WTC11 (cell line): ENCODE data around the gene MBD3L5. TPM values are rescaled to one million over a fixed set of nuclear protein-coding genes. Genes with fewer than 3 reads are reported as not detected.
A peak's percentile ranks its signal among the peaks of the same experiment; 100 is the strongest.

Experiments
- ATAC-seq: fragments of 200-7000 bp; cut with Tn5 transposase; 2 replicates; pipeline ENCODE4 v1.10.0; 2021; ENCODE audit warnings: mild to moderate bottlenecking, moderate library complexity
- CTCF ChIA-PET: fragments of 300-600 bp; sonication (Branson Sonifier 250); formaldehyde crosslinking; loops from one replicate; lab custom pipeline; 2021; ENCODE audit warnings: antibody characterized with exemption; lab: Charles Lee
- POLR2A ChIA-PET: fragments of 350-600 bp; sonication (Branson Sonifier 250); formaldehyde crosslinking; loops from one replicate; lab custom pipeline; 2021; ENCODE audit warnings: antibody characterized with exemption; lab: Charles Lee
- DNase-seq: peaks from one replicate; pipeline ENCODE4 v3.0.0; 2021; ENCODE audit warnings: low spot score
- H3K27ac Mint-ChIP-seq: 2 replicates; pipeline ENCODE4 v1.8.0; 2021; ENCODE audit warnings: mixed read lengths
- H3K27me3 Mint-ChIP-seq: 2 replicates; pipeline ENCODE4 v1.8.0; 2021; ENCODE audit warnings: low read depth, mild to moderate bottlenecking, moderate library complexity, mixed read lengths
- H3K36me3 Mint-ChIP-seq: 2 replicates; pipeline ENCODE4 v1.8.0; 2021; ENCODE audit warnings: mixed read lengths
- H3K4me1 Mint-ChIP-seq: 2 replicates; pipeline ENCODE4 v1.8.0; 2022; ENCODE audit warnings: mixed read lengths
- H3K4me3 Mint-ChIP-seq: 2 replicates; pipeline ENCODE4 v1.8.0; 2021; ENCODE audit warnings: mild to moderate bottlenecking, moderate library complexity, mixed read lengths
- H3K9me3 Mint-ChIP-seq: 2 replicates; pipeline ENCODE4 v1.8.0; 2021; ENCODE audit warnings: mixed read lengths
- ATF6 ChIP-seq: sonication (generic); formaldehyde crosslinking; IDR thresholded peaks from 2 replicates; pipeline ENCODE4 v1.8.1; 2023; ENCODE audit warnings: mild to moderate bottlenecking, missing genetic modification reagents
- E2F4 ChIP-seq: sonication (generic); formaldehyde crosslinking; IDR thresholded peaks from 2 replicates; pipeline ENCODE4 v1.8.1; 2022; ENCODE audit warnings: low read depth, mild to moderate bottlenecking, moderate library complexity, missing genetic modification reagents, borderline replicate concordance
- ETV6 ChIP-seq: sonication (generic); formaldehyde crosslinking; IDR thresholded peaks from 2 replicates; pipeline ENCODE4 v1.8.1; 2022; ENCODE audit warnings: mild to moderate bottlenecking, missing genetic modification reagents
- MYBL2 ChIP-seq: sonication (generic); formaldehyde crosslinking; IDR thresholded peaks from 2 replicates; pipeline ENCODE4 v1.8.1; 2023; ENCODE audit warnings: mild to moderate bottlenecking, moderate library complexity, missing genetic modification reagents
- NR1H2 ChIP-seq: sonication (generic); formaldehyde crosslinking; IDR thresholded peaks from 2 replicates; pipeline ENCODE4 v1.9.0; 2021; ENCODE audit warnings: mild to moderate bottlenecking, moderate library complexity, missing genetic modification reagents
- NR3C1 ChIP-seq: sonication (generic); formaldehyde crosslinking; conservative IDR thresholded peaks from 2 replicates; pipeline ENCODE4 v1.8.1; 2023; ENCODE audit warnings: low read depth, mild to moderate bottlenecking, missing genetic modification reagents
- RELA ChIP-seq: sonication (generic); formaldehyde crosslinking; IDR thresholded peaks from 2 replicates; pipeline ENCODE4 v1.8.1; 2022; ENCODE audit warnings: missing genetic modification reagents, mild to moderate bottlenecking, borderline replicate concordance
- SMAD4 ChIP-seq: sonication (generic); formaldehyde crosslinking; IDR thresholded peaks from 2 replicates; pipeline ENCODE4 v1.8.0; 2022; ENCODE audit warnings: mild to moderate bottlenecking, missing genetic modification reagents
- STAT6 ChIP-seq: sonication (generic); formaldehyde crosslinking; conservative IDR thresholded peaks from 2 replicates; pipeline ENCODE4 v1.8.1; 2023; ENCODE audit warnings: mild to moderate bottlenecking, low read depth, missing genetic modification reagents, moderate library complexity
- USF2 ChIP-seq: sonication (generic); formaldehyde crosslinking; IDR thresholded peaks from 2 replicates; pipeline ENCODE4 v1.8.1; 2023; ENCODE audit warnings: mild to moderate bottlenecking, missing genetic modification reagents, moderate library complexity
- ZNF232 ChIP-seq: sonication (generic); formaldehyde crosslinking; IDR thresholded peaks from 2 replicates; pipeline ENCODE4 v1.8.0; 2022; ENCODE audit warnings: mild to moderate bottlenecking, missing genetic modification reagents
- ZNF423 ChIP-seq: fragments of 250-450 bp; sonication (Bioruptor Pico); IDR thresholded peaks from 2 replicates; pipeline ENCODE4 v2.1.2; 2022; ENCODE audit warnings: mild to moderate bottlenecking, moderate library complexity
- ZNF425 ChIP-seq: fragments of 250-450 bp; sonication (Bioruptor Pico); conservative IDR thresholded peaks from 2 replicates; pipeline ENCODE4 v1.9.0; 2021; ENCODE audit warnings: mild to moderate bottlenecking
- ZNF532 ChIP-seq: fragments of 250-450 bp; sonication (Bioruptor Pico); IDR thresholded peaks from 2 replicates; pipeline ENCODE4 v1.9.0; 2021; ENCODE audit warnings: mild to moderate bottlenecking, borderline replicate concordance
- total RNA-seq: library from RNA; stranded (reverse); gene quantifications from 3 replicates; pipeline ENCODE4 v1.2.3, GENCODE V29; 2021

Gene MBD3L5
- total RNA-seq, 1 experiment from 2014 or later, result not detected

- TF ChIP-seq STAT6, result no peak
- TF ChIP-seq ETV6 (CRISPR knock-in tag), result no peak
- no peak for TF ChIP-seq NR1H2 (CRISPR knock-in tag)
- no peak for TF ChIP-seq ZNF425 (CRISPR knock-in tag)
Observed at GRCh38 chr19:7067716-7068115, 37.3 kb downstream of the MBD3L5 start (continued).

GRCh38 chr19:7068599-7068998 lies 38.2 kb downstream of the MBD3L5 start:
- CTCF ChIA-PET, result interaction anchor here (0.5 to 1.5 kb wide), 6 partner anchors 31 to 720 kb away, joined by 3 to 11 read pairs (median 5); a partner anchor contains a TSS
- no peak for DNase-seq
- peak overlapping the region; percentile 94 for H3K4me3 Mint-ChIP-seq
- H3K27me3 Mint-ChIP-seq, result no peaks in the 10 kb centered on the region
- H3K9me3 Mint-ChIP-seq, result peaks cover 41% of the 10 kb centered on the region
- no peak for TF ChIP-seq USF2 (CRISPR knock-in tag)
- no peak for TF ChIP-seq ZNF423 (CRISPR knock-in tag)
- TF ChIP-seq RELA (CRISPR knock-in tag), result no peak
- TF ChIP-seq ZNF232, result no peak
- no peak for TF ChIP-seq MYBL2 (CRISPR knock-in tag)
- no peak for TF ChIP-seq ETV6 (CRISPR knock-in tag)
- TF ChIP-seq ATF6 (CRISPR knock-in tag), result no peak
- TF ChIP-seq E2F4 (CRISPR knock-in tag), result no peak
- TF ChIP-seq SMAD4 (CRISPR knock-in tag), result no peak
- no peak for TF ChIP-seq ZNF532 (CRISPR knock-in tag)
- TF ChIP-seq NR3C1 (CRISPR knock-in tag), result no peak
- no peaks in the 10 kb centered on the region for H3K4me1 Mint-ChIP-seq
- ATAC-seq, result no peak
- no peak overlapping the region for H3K27ac Mint-ChIP-seq
- POLR2A ChIA-PET, result interaction anchor here (0.6 to 0.7 kb wide), 2 partner anchors 31 to 105 kb away, joined by 3 to 4 read pairs; no protein-coding TSS in a partner anchor
- H3K36me3 Mint-ChIP-seq, result peaks cover 23% of the 10 kb centered on the region
